ENCODE data around the gene BMP5.

BMP5 gene

GRCh38 chr6:55868176-55868575 lies 7.2 kb downstream of the BMP5 start:
- TF ChIP-seq TCF12 (IDR thresholded peaks at IDR 0.05; ENCODE audit: low read depth): no peak
- no peak for TF ChIP-seq TEAD4 (IDR thresholded peaks at IDR 0.05)
- TF ChIP-seq CEBPB (IDR thresholded peaks at IDR 0.05): no peak
- TF ChIP-seq FOXM1 (IDR thresholded peaks at IDR 0.05; ENCODE audit: borderline replicate concordance, low read depth): no peak
- no peak for TF ChIP-seq TAF1 (IDR thresholded peaks at IDR 0.05; ENCODE audit: low read depth)
- no peak for TF ChIP-seq NFIC (IDR thresholded peaks at IDR 0.05)
- TF ChIP-seq ZBTB7A (IDR thresholded peaks at IDR 0.05; ENCODE audit: low read depth): no peak
- no peak for TF ChIP-seq EP300 (IDR thresholded peaks at IDR 0.05; ENCODE audit: borderline replicate concordance)
- TF ChIP-seq YY1 (IDR thresholded peaks at IDR 0.05; ENCODE audit: low read depth): no peak
- TF ChIP-seq EGR1 (IDR thresholded peaks at IDR 0.05): no peak
- TF ChIP-seq CREB1 (IDR thresholded peaks at IDR 0.05; ENCODE audit: low read depth): no peak
- no peak for TF ChIP-seq MAX (IDR thresholded peaks at IDR 0.05)
- no peak for TF ChIP-seq RAD21 (IDR thresholded peaks at IDR 0.05; ENCODE audit: low read depth)
- TF ChIP-seq, protein P1, sequence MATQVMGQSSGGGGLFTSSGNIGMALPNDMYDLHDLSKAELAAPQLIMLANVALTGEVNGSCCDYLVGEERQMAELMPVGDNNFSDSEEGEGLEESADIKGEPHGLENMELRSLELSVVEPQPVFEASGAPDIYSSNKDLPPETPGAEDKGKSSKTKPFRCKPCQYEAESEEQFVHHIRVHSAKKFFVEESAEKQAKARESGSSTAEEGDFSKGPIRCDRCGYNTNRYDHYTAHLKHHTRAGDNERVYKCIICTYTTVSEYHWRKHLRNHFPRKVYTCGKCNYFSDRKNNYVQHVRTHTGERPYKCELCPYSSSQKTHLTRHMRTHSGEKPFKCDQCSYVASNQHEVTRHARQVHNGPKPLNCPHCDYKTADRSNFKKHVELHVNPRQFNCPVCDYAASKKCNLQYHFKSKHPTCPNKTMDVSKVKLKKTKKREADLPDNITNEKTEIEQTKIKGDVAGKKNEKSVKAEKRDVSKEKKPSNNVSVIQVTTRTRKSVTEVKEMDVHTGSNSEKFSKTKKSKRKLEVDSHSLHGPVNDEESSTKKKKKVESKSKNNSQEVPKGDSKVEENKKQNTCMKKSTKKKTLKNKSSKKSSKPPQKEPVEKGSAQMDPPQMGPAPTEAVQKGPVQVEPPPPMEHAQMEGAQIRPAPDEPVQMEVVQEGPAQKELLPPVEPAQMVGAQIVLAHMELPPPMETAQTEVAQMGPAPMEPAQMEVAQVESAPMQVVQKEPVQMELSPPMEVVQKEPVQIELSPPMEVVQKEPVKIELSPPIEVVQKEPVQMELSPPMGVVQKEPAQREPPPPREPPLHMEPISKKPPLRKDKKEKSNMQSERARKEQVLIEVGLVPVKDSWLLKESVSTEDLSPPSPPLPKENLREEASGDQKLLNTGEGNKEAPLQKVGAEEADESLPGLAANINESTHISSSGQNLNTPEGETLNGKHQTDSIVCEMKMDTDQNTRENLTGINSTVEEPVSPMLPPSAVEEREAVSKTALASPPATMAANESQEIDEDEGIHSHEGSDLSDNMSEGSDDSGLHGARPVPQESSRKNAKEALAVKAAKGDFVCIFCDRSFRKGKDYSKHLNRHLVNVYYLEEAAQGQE (IDR thresholded peaks at IDR 0.05; ENCODE audit: low read depth): no peak

DNA sequence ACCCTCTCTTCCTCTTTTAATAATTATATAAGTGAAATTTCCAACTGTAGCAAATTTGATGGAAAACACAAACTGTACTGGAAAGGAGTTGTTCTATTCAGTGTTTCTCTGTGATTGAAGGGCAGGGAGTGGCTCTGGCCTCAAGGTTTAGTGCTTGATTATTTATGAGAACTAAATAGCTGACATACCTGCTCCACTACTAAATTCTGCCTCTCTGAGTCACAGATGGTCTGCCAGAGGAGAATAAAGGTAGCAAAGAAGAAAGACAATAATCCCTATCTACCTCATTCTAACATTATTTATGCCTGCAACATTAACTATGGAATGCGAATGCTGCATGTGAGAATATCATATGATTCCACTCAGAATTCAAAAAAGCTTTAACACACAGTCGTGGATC lies 9.3 kb downstream of the BMP5 start:
- TF ChIP-seq TEAD4 (IDR thresholded peaks at IDR 0.05) (peak; percentile 95), NFIC (IDR thresholded peaks at IDR 0.05) (peak; percentile 58; the same call in 1 of the 2 replicates), RAD21 (IDR thresholded peaks at IDR 0.05; ENCODE audit: low read depth) (no peak), EP300 (IDR thresholded peaks at IDR 0.05; ENCODE audit: borderline replicate concordance) (peak; percentile 85), CREB1 (IDR thresholded peaks at IDR 0.05; ENCODE audit: low read depth) (no peak), TCF12 (IDR thresholded peaks at IDR 0.05; ENCODE audit: low read depth) (peak; percentile 69), FOXM1 (IDR thresholded peaks at IDR 0.05; ENCODE audit: borderline replicate concordance, low read depth) (peak; percentile 13; the same call in 1 of the 2 replicates)

GRCh38 chr6:55853008-55854001 lies 22.1 kb downstream of the BMP5 start:
- no peak for TF ChIP-seq TEAD4 (IDR thresholded peaks at IDR 0.05)
- no peak for TF ChIP-seq RAD21 (IDR thresholded peaks at IDR 0.05; ENCODE audit: low read depth)
- no peak for TF ChIP-seq EGR1 (IDR thresholded peaks at IDR 0.05)
- no peak for TF ChIP-seq TAF1 (IDR thresholded peaks at IDR 0.05; ENCODE audit: low read depth)
- TF ChIP-seq YY1 (IDR thresholded peaks at IDR 0.05; ENCODE audit: low read depth): no peak
- TF ChIP-seq EP300 (IDR thresholded peaks at IDR 0.05; ENCODE audit: borderline replicate concordance): no peak
- TF ChIP-seq CREB1 (IDR thresholded peaks at IDR 0.05; ENCODE audit: low read depth): no peak
- TF ChIP-seq, protein P2, sequence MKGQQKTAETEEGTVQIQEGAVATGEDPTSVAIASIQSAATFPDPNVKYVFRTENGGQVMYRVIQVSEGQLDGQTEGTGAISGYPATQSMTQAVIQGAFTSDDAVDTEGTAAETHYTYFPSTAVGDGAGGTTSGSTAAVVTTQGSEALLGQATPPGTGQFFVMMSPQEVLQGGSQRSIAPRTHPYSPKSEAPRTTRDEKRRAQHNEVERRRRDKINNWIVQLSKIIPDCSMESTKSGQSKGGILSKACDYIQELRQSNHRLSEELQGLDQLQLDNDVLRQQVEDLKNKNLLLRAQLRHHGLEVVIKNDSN (IDR thresholded peaks at IDR 0.05): no peak
- TF ChIP-seq FOXM1 (IDR thresholded peaks at IDR 0.05; ENCODE audit: borderline replicate concordance, low read depth): no peak
- TF ChIP-seq CEBPB (IDR thresholded peaks at IDR 0.05): no peak
- TF ChIP-seq MAX (IDR thresholded peaks at IDR 0.05): no peak
- TF ChIP-seq ZBTB7A (IDR thresholded peaks at IDR 0.05; ENCODE audit: low read depth): no peak

DNA sequence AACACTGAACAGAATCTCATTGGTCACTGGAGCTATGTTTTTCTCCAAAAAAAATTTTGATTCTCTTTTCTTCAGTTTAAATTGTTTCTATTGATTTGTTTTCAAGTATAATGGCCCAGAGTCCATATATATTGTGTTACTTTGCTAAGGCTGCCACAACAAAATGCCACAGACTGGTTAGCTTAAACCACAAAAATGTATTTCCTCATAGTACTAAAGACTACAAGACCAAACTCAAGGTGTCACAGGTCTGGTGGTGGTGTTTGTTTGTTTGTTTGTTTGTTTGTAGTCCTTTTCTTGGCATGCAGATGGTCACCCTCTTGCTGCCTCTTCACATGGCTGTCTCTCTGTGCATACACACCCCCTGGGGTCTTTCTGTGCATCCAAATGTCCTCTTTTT lies 34.0 kb downstream of the BMP5 start:
- TF ChIP-seq EGR1 (IDR thresholded peaks at IDR 0.05): no peak
- no peak for TF ChIP-seq RAD21 (IDR thresholded peaks at IDR 0.05; ENCODE audit: low read depth)

DNA sequence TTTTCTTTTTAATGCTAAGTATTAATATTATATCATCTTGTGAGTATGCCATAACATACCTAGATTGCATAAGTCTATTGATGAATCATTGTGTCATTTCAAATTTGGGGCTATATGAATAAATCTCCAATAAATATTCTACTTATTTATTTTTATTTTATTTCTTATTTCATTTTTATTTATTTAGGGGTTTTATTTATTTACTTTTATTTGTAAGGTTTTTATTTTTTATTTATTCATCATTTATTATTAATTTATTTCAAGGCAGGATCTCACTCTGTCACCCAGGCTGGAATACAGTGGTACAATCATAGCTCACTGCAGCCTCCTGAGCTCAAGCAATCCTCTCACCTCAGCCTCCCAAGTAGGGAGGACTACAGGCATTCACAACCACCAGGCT lies 36.3 kb downstream of the BMP5 start:
- no peak for TF ChIP-seq CEBPB (IDR thresholded peaks at IDR 0.05)
- TF ChIP-seq TAF1 (IDR thresholded peaks at IDR 0.05; ENCODE audit: low read depth): no peak
- TF ChIP-seq YY1 (IDR thresholded peaks at IDR 0.05; ENCODE audit: low read depth): no peak
- TF ChIP-seq TEAD4 (IDR thresholded peaks at IDR 0.05): no peak
- TF ChIP-seq EGR1 (IDR thresholded peaks at IDR 0.05): no peak
- TF ChIP-seq NFIC (IDR thresholded peaks at IDR 0.05): no peak
- TF ChIP-seq FOXM1 (IDR thresholded peaks at IDR 0.05; ENCODE audit: borderline replicate concordance, low read depth): no peak
- no peak for TF ChIP-seq TCF12 (IDR thresholded peaks at IDR 0.05; ENCODE audit: low read depth)
- no peak for TF ChIP-seq ZBTB7A (IDR thresholded peaks at IDR 0.05; ENCODE audit: low read depth)
- TF ChIP-seq, protein P2 (IDR thresholded peaks at IDR 0.05): no peak
- no peak for TF ChIP-seq MAX (IDR thresholded peaks at IDR 0.05)
- no peak for TF ChIP-seq CREB1 (IDR thresholded peaks at IDR 0.05; ENCODE audit: low read depth)

DNA sequence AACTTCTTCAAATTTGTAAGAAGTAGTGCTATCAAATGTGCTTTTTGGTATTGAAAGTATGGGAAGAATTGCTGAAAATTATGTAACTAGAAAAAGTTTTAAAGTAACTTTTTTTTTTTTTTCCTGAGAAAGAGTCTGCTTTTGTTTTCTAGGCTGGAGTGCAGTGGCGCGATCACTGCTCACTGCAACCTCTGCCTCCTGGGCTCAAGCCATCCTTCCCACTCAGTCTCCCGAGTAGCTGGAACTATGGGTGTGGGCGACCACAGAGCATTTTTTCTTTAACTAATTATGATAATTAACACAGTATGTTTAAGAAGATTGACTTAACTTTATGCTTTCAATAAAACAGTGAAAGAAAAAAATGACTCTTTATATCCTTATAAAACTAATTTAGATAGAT lies 38.4 kb downstream of the BMP5 start:
- TF ChIP-seq ZBTB7A (IDR thresholded peaks at IDR 0.05; ENCODE audit: low read depth) (no peak), TCF12 (IDR thresholded peaks at IDR 0.05; ENCODE audit: low read depth) (no peak), TEAD4 (IDR thresholded peaks at IDR 0.05) (no peak), RAD21 (IDR thresholded peaks at IDR 0.05; ENCODE audit: low read depth) (no peak), FOXM1 (IDR thresholded peaks at IDR 0.05; ENCODE audit: borderline replicate concordance, low read depth) (no peak), EP300 (IDR thresholded peaks at IDR 0.05; ENCODE audit: borderline replicate concordance) (no peak), MAX (IDR thresholded peaks at IDR 0.05) (no peak), CREB1 (IDR thresholded peaks at IDR 0.05; ENCODE audit: low read depth) (no peak), EGR1 (IDR thresholded peaks at IDR 0.05) (no peak), NFIC (IDR thresholded peaks at IDR 0.05) (no peak), TAF1 (IDR thresholded peaks at IDR 0.05; ENCODE audit: low read depth) (no peak), YY1 (IDR thresholded peaks at IDR 0.05; ENCODE audit: low read depth) (no peak), CEBPB (IDR thresholded peaks at IDR 0.05) (no peak)
- TF ChIP-seq, protein P1 (IDR thresholded peaks at IDR 0.05; ENCODE audit: low read depth): no peak
- TF ChIP-seq, protein P2 (IDR thresholded peaks at IDR 0.05): no peak
